Activated naive CD8-positive, alpha-beta T cell (primary cell): ENCODE results near the gene GCSAM.

ENCODE experiments used
- H3K27ac Mint-ChIP-seq: one replicate; pipeline ENCODE4 v1.8.0; 2021; ENCODE audit warnings: mixed read lengths
- H3K27me3 Mint-ChIP-seq: one replicate; pipeline ENCODE4 v1.8.0; 2021; ENCODE audit warnings: mixed read lengths
- H3K36me3 Mint-ChIP-seq: one replicate; pipeline ENCODE4 v1.8.0; 2021; ENCODE audit warnings: mixed read lengths
- H3K4me1 Mint-ChIP-seq: one replicate; pipeline ENCODE4 v1.8.0; 2021; ENCODE audit warnings: low read depth, mixed read lengths
- H3K4me3 Mint-ChIP-seq: one replicate; pipeline ENCODE4 v1.8.0; 2021; ENCODE audit warnings: mild to moderate bottlenecking, mixed read lengths
- H3K9me3 Mint-ChIP-seq: one replicate; pipeline ENCODE4 v1.8.0; 2021; ENCODE audit warnings: low read depth, mixed read lengths

Gene GCSAM, protein sequence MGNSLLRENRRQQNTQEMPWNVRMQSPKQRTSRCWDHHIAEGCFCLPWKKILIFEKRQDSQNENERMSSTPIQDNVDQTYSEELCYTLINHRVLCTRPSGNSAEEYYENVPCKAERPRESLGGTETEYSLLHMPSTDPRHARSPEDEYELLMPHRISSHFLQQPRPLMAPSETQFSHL

GRCh38 chr3:112132975-112133448, at the start of gene GCSAM:
Gene GCSAM (minus strand): TSS chr3:112133248. CDS start chr3:112133120, 128 bp downstream.
- peaks cover 2% of the 10 kb centered on the region for H3K36me3 Mint-ChIP-seq
- peak within 1 kb of the TSS; percentile 96 for H3K27ac Mint-ChIP-seq
- H3K27me3 Mint-ChIP-seq: no peaks in the 10 kb centered on the region
- peaks cover 92% of the 10 kb centered on the region for H3K4me1 Mint-ChIP-seq
- no peaks in the 10 kb centered on the region for H3K9me3 Mint-ChIP-seq
- peak within 1 kb of the TSS; percentile 92 for H3K4me3 Mint-ChIP-seq

DNA sequence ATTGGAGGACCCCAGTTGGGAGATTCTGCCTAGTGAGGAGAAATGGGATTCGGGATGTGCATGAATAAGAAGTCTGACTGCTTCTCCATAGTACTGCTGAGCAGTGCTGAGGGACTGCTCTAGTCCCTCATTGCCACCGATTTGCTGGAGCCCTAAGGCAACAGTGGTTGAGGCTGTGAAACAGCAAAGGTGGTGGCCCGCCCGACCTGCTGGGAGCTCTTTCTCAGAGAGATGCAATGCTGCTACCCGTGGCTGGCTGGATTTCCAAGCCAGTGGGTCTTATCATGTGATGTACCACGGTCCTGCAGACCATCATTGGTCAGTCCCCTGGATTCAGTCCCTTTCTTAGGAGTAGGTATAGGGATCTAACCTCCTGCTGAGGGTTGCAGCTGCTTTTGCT, 42.6 kb upstream of the GCSAM start:
- Mint-ChIP-seq H3K27ac (no peak overlapping the region), H3K27me3 (peaks cover 3% of the 10 kb centered on the region), H3K4me3 (no peak overlapping the region), H3K36me3 (no peaks in the 10 kb centered on the region), H3K9me3 (no peaks in the 10 kb centered on the region), H3K4me1 (no peaks in the 10 kb centered on the region)

GRCh38 chr3:112175037-112175436, 42.0 kb upstream of the GCSAM start:
- H3K9me3 Mint-ChIP-seq: no peaks in the 10 kb centered on the region

DNA sequence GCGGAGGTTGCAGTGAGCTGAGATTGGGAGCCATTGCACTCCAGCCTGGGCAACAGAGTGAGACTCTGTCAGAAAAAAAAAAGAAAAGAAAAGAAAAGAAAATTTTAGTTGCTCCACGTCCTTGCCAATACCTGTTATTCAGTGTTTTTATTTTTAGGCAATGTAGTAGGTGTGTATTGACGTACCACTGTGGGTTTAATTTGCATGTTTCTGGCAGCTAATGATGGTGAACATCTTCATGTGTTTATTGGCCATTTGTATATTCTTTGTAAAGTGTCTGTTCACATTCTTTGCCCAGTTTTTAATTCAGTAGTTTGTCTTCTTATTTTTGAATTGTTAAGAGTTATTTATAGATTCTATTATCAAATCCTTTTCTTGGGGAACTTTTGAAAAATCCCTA, 38.1 kb upstream of the GCSAM start:
- no peaks in the 10 kb centered on the region for H3K36me3 Mint-ChIP-seq
- H3K4me1 Mint-ChIP-seq: no peaks in the 10 kb centered on the region
- H3K9me3 Mint-ChIP-seq: peaks cover 2% of the 10 kb centered on the region
- H3K4me3 Mint-ChIP-seq: no peak overlapping the region
- peaks cover under 1% of the 10 kb centered on the region for H3K27me3 Mint-ChIP-seq
- no peak overlapping the region for H3K27ac Mint-ChIP-seq

More at GRCh38 chr3:112175037-112175436, 42.0 kb upstream of the GCSAM start:
- no peak overlapping the region for H3K4me3 Mint-ChIP-seq
- H3K36me3 Mint-ChIP-seq: no peaks in the 10 kb centered on the region
- no peak overlapping the region for H3K27ac Mint-ChIP-seq
- H3K4me1 Mint-ChIP-seq: no peaks in the 10 kb centered on the region
- H3K27me3 Mint-ChIP-seq: peaks cover 3% of the 10 kb centered on the region

GRCh38 chr3:112170046-112170445, 37.0 kb upstream of the GCSAM start:
- Mint-ChIP-seq H3K9me3 (peaks cover 3% of the 10 kb centered on the region), H3K27ac (no peak overlapping the region), H3K36me3 (no peaks in the 10 kb centered on the region), H3K27me3 (no peaks in the 10 kb centered on the region), H3K4me3 (no peak overlapping the region), H3K4me1 (no peaks in the 10 kb centered on the region)

- Mint-ChIP-seq H3K27me3 (no peaks in the 10 kb centered on the region), H3K4me1 (no peaks in the 10 kb centered on the region), H3K27ac (no peak overlapping the region)
These were observed 34.7 kb upstream of the GCSAM start for GRCh38 chr3:112167758-112168157.

GRCh38 chr3:112149136-112149535, 16.1 kb upstream of the GCSAM start:
- Mint-ChIP-seq H3K36me3 (peaks cover 23% of the 10 kb centered on the region), H3K27me3 (no peaks in the 10 kb centered on the region), H3K27ac (no peak overlapping the region), H3K4me3 (no peak overlapping the region), H3K9me3 (peaks cover 18% of the 10 kb centered on the region), H3K4me1 (no peaks in the 10 kb centered on the region)

More at GRCh38 chr3:112167758-112168157, 34.7 kb upstream of the GCSAM start:
- Mint-ChIP-seq H3K9me3 (peaks cover 3% of the 10 kb centered on the region), H3K4me3 (no peak overlapping the region), H3K36me3 (no peaks in the 10 kb centered on the region)

- Mint-ChIP-seq H3K9me3 (peaks cover 18% of the 10 kb centered on the region), H3K27me3 (no peaks in the 10 kb centered on the region), H3K4me3 (peak overlapping the region; percentile 15), H3K27ac (peak overlapping the region; percentile 24), H3K4me1 (peaks cover 9% of the 10 kb centered on the region), H3K36me3 (peaks cover 25% of the 10 kb centered on the region)
These were observed 10.6 kb upstream of the GCSAM start for GRCh38 chr3:112143689-112144088.

- Mint-ChIP-seq H3K4me1 (peaks cover 9% of the 10 kb centered on the region), H3K36me3 (peaks cover 25% of the 10 kb centered on the region), H3K4me3 (peak overlapping the region; percentile 15), H3K27me3 (no peaks in the 10 kb centered on the region), H3K9me3 (peaks cover 18% of the 10 kb centered on the region), H3K27ac (peak overlapping the region; percentile 24)
These were observed 10.2 kb upstream of the GCSAM start for GRCh38 chr3:112143251-112143650.

GRCh38 chr3:112141293-112141692, 8.2 kb upstream of the GCSAM start:
- H3K4me3 Mint-ChIP-seq: no peak overlapping the region
- H3K36me3 Mint-ChIP-seq: peaks cover 13% of the 10 kb centered on the region
- H3K4me1 Mint-ChIP-seq: peaks cover 23% of the 10 kb centered on the region
- H3K27ac Mint-ChIP-seq: no peak overlapping the region
- H3K27me3 Mint-ChIP-seq: no peaks in the 10 kb centered on the region
- peaks cover 7% of the 10 kb centered on the region for H3K9me3 Mint-ChIP-seq

DNA sequence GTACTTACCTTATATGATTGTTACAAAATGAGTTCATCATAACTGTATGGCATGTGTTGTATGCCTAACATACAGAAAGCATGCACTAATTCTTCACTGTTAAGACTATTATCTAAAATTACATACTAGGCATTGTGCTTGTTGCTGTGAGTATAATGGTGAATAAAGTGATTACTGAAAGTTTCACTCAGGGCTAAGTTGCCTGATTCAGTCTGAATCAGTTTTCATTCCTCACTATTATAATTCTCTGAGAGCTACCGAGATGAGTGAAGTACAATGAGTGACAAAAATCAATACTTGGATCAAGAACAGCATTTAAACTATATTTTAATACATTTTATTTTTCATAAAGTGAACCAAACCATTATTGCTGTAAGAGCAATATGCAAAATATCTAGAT, 7.5 kb upstream of the GCSAM start:
- H3K27ac Mint-ChIP-seq: no peak overlapping the region
- H3K36me3 Mint-ChIP-seq: peaks cover 8% of the 10 kb centered on the region
- peaks cover 30% of the 10 kb centered on the region for H3K4me1 Mint-ChIP-seq
- no peaks in the 10 kb centered on the region for H3K27me3 Mint-ChIP-seq
- no peak overlapping the region for H3K4me3 Mint-ChIP-seq
- H3K9me3 Mint-ChIP-seq: peaks cover under 1% of the 10 kb centered on the region

DNA sequence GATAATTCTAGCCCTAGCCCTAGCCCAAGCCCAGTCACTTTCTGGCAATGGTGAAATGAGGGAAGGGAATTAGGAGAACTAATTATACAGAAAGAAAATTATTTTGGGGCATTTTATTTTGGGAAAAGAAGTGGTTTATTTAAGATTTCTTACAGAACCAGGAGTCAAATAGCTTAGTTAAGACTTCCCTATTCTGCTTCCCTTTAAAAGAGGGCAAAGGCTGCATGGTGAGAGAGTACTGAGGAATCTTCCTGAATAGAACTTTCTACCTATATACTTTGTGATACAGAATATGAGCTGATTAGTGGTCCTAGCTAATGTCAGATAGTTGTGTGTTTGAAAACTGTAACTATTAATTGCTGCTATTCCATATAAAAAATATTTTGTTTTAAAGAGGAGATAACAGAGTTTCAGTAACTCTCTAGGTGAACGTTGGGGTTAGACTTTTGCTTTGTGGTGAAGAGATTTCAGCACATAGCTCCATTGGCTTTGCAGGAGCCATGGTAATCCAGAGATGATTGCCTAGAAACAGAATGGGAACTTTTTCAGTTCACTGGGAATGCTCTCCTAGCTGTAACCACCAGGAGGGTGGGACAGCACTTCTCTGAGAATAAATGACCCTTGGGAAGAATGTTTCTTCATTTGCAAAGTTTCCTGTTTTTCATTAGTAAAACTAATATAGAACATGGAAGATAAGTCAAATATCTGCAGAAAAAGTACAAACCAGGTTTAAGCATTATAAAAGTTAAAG, 5.3 kb upstream of the GCSAM start:
- H3K4me3 Mint-ChIP-seq: no peak overlapping the region
- no peaks in the 10 kb centered on the region for H3K9me3 Mint-ChIP-seq
- H3K36me3 Mint-ChIP-seq: peaks cover 3% of the 10 kb centered on the region
- H3K4me1 Mint-ChIP-seq: peaks cover 45% of the 10 kb centered on the region
- no peaks in the 10 kb centered on the region for H3K27me3 Mint-ChIP-seq
- no peak overlapping the region for H3K27ac Mint-ChIP-seq

GRCh38 chr3:112137781-112138180, 4.7 kb upstream of the GCSAM start:
- Mint-ChIP-seq H3K4me3 (no peak overlapping the region), H3K4me1 (peaks cover 48% of the 10 kb centered on the region), H3K36me3 (no peaks in the 10 kb centered on the region), H3K9me3 (no peaks in the 10 kb centered on the region), H3K27ac (no peak overlapping the region), H3K27me3 (no peaks in the 10 kb centered on the region)

- Mint-ChIP-seq H3K4me1 (peaks cover 54% of the 10 kb centered on the region), H3K27me3 (no peaks in the 10 kb centered on the region), H3K4me3 (no peak overlapping the region), H3K27ac (no peak overlapping the region), H3K9me3 (no peaks in the 10 kb centered on the region), H3K36me3 (no peaks in the 10 kb centered on the region)
These were observed 4.1 kb upstream of the GCSAM start for GRCh38 chr3:112136959-112137693.

DNA sequence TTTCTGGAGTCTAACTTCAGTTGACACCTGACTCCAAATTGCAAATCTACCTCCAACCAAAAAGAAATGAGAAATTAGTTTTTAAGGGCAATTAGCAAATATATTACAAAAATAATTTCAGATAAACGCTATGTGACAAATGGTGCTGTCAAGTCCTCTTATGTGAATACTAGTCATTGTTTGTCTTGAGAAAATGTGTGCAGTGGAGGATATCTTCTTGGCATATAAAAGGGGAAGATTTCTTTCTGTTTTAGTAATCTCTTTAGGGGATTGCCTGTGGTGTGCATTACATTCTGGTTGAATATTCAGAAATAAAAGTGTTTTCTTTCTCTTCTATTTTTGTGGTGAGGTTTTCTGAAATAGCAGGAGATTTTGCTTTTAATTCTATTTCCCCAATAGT, 3.0 kb upstream of the GCSAM start:
- H3K27ac Mint-ChIP-seq: peak overlapping the region; percentile 30
- H3K4me1 Mint-ChIP-seq: peaks cover 63% of the 10 kb centered on the region
- H3K9me3 Mint-ChIP-seq: no peaks in the 10 kb centered on the region
- H3K27me3 Mint-ChIP-seq: no peaks in the 10 kb centered on the region
- no peaks in the 10 kb centered on the region for H3K36me3 Mint-ChIP-seq
- no peak overlapping the region for H3K4me3 Mint-ChIP-seq
